HG03439 (cell line): ENCODE results near the gene CHRM5.
"Not testable (repeated sequence)": the region's sequence is repeated elsewhere in the genome, so short reads cannot be mapped to it uniquely, and the experiment has no call there.

ENCODE experiments used
- ATAC-seq: cut with Tn5 transposase; IDR thresholded peaks from one replicate; pipeline ENCODE4 v1.9.1; 2021; ENCODE audit warnings: mild to moderate bottlenecking, moderate library complexity; ENCODE audit not compliant: unreplicated experiment

Gene CHRM5

DNA sequence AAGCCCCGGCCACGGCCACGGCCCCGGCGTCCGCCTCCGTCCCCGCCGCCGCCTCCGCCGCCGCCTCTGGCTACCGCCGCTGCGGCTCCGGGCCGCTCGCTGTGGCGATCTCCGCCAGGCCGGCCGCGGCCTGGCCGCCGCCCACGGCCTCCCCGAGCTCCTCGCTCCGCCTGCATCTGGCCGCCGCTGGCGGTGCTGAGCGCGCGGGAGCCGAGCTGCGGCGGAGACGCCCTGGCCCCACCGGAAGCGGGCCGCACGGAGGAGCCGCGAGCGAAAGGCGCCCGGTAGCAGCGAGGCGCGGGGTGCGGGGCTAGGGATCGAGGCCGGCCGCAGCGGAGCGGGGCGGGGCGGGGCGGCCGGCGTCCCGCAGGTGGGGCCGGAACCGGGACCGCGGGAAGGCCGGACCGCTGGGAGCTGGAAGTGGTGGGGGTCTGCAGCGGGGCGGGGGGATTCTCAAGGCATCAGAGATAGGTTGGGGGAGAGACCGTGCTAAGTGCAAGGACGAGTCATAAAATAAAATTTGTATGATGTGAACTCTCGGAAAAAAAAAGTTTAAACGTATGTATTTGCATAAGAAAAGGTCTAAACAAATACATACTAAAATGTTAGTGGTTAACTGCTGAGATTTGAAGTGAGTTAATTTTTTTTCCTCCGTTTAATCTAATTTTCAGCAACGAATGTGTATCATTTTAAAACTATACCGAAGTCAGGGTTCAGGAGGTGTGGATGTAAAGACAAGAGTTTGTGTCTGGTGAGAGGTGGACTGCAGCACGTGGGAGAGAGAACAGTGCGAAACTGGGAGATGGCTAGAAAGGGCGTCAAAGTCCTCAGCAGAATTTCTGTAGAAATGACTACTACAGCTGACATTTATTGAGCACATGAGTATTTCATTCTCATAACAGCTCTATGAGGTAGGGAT, 70.8 kb downstream of the CHRM5 start, which contains the start of gene AVEN:
TSS of gene AVEN (minus strand) at position 334 of the 919 bp plus-strand sequence. CDS start at position 176, 158 bp downstream.
- peak; percentile 49 for ATAC-seq

DNA sequence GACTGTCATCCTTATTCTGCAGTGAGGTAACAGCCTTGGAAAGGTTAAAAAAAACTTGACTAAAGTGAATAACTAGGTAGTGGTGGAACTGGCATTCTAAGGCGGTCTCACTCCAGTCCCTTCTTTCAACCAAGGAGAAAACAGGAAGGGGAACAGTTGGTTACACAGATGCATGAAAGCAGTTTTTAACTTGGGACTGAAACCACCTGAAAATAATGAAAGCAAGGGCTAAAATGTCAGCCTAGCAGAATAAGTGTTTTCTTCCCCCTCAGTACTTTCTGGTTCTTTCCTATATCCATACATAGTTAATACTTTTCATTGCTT, 71.5 kb downstream of the CHRM5 start:
- ATAC-seq, result no peak

DNA sequence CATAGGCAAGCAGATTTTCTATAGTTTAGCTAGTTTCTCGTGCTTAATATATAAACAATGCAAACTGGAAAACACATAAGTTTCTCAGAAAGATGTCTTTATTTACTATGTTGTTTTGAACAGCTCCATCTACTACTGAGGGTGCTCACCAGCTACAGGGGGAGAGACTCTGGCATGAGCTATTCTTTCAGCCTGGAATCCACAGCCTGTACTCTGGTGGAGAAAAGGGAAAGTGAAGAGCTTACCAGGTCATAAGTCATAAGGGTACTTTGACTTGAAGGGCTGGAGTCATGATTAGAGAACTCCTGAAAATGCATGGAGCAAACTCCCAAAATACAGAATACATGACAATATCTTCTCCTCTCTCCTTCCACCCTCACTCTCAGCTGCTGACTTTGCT, 75.1 kb downstream of the CHRM5 start:
- ATAC-seq, result no peak

DNA sequence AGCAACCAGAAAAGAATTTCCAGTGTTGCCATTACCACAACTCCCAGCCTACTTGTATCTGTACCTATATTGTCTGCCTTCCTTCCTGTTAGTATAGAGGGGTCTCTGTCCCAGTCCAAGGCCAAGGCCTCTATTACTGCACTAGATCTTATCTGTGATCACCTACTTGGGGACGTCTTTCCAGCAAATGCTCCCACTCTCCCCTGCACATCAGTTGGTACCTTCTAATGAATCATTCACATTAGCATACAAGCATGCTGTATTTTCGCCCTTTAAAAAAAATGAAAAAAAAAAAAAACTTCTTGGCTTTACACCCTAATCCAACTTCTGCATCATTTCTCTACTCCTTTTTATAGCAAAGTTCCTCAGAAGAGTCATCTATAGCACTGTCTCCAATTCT, 75.5 kb downstream of the CHRM5 start:
- ATAC-seq, result no peak

DNA sequence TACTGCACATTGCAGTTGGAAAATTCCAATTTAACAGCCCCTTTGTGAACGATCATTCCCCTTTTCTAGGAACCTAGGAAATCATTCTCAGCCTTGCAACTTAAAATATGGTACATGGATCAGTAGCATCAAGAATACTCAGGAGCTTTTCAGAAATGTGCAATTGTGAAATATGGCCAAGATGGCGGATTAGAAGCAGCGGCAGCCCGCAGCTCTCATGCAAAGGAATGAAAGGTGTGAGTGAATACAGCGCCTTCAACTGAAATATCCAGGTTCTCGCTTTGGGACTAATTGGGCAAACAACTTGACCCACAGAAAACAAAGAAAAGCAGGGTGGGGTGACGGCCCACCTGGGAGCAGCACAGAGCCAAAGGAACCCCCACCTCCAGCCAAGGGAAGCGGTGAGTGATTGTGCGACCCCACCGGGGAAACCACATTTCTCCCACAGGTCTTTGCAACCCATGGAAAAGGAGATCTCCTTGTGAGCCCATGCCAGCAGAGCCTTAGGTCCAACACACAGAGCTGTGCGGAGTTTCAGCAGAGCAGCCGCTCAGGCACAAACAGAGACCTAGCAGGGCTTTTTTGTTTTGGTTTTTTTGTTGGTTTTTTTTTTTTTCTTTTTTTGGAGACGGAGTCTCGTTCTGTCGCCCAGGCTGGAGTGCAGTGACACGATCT, 78.3 kb downstream of the CHRM5 start:
- no peak for ATAC-seq

DNA sequence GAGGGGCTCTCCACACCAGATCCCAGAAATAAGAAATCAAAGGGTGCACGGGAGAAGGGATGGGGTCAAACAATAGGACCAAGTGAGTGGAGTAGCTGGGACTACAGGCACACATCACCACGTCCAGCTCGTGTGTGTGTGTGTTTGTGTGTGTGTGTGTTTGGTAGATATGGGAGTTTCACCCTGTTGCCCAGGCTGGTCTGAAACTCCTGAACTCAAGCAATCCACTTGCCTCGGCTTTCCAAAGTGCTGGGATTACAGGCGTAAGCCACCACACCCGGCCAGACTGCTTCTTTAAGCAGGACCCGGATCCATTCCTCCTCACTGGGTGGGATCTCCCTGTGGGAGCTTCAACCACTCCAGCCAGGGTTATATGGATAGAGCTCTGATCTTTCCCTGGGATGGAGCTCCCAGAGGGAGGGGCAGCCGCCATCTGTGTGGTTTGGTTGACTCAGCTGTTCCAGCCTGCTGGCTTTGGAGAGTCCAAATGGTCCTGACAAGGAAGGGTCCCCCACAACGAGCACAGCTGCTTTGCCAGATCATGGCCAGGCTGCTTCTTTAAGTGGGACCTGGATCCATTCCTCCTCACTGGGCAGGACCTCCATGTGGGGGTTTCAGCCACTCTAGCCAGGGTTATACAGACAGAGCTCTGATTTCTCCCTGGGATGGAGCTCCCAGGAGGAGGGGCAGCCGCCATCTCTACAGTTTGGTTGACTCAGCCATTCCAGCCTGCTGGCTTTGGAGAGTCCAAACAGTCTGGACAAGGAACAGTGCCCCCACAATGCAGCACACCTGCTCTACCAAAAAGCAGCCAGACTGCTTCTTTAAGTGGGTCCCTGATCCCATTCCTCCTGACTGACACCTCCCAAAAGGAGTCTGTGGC, 79.8 kb downstream of the CHRM5 start:
- ATAC-seq, result no peak

DNA sequence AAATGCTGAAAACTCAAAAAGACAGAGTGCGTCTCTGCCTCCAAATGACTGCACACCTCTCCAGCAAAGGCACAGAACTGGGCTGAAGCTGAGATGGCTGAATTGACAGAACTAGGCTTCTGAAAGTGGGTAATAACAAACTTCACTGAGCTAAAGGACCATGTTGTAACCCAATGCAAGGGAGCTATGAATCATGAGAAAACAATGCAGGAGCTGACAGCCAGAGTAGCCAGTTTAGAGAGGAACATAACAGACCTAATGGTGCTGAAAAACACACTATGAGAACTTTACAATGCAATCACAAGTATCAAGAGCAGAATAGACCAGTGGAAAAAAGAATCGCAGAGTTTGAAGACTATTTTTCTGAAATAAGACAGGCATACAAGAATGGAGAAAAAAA, 80.8 kb downstream of the CHRM5 start:
- no peak for ATAC-seq

DNA sequence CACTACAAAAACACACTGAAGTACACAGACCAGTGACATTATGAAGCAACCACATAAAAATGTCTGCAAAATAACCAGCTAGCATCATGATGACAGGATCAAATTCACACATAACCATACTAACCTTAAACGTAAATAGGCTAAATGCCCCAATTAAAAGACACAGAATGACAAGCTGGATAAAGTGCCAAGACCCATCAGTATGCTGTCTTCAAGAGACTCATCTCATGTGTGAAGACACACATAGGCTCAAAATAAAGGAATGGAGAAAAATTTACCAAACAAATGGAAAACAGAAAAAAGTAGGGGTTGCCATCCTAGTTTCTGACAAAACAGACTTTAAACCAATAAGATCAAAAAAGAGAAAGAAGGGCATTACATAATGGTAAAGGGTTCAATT, 82.1 kb downstream of the CHRM5 start:
- ATAC-seq, result not testable (repeated sequence)

DNA sequence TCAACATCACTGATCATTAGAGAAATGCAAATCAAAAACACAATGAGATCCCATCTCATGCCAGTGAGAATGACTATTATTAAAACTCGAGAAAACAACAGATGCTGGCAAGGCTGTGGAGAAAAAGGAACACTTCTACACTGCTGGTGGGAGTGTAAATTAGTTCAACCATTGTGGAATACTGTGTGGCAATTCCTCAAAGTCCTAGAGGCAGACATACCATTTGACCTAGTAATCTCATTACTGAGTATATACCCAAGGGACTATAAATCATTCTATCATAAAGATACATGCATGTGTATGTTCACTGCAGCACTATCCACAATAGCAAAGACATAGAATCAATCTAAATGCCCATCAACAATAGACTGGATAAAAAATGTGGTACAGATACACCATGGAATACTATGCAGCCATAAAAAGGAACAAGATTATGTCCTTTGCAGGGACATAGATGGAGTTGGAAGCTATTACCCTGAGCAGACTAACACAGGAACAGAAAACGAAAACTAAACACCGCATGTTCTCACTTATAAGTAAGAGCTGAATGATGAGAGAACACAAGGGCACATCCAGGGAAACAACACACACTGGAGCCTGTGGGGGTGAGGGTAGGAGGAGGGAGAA, 85.9 kb downstream of the CHRM5 start:
- ATAC-seq, result no peak

DNA sequence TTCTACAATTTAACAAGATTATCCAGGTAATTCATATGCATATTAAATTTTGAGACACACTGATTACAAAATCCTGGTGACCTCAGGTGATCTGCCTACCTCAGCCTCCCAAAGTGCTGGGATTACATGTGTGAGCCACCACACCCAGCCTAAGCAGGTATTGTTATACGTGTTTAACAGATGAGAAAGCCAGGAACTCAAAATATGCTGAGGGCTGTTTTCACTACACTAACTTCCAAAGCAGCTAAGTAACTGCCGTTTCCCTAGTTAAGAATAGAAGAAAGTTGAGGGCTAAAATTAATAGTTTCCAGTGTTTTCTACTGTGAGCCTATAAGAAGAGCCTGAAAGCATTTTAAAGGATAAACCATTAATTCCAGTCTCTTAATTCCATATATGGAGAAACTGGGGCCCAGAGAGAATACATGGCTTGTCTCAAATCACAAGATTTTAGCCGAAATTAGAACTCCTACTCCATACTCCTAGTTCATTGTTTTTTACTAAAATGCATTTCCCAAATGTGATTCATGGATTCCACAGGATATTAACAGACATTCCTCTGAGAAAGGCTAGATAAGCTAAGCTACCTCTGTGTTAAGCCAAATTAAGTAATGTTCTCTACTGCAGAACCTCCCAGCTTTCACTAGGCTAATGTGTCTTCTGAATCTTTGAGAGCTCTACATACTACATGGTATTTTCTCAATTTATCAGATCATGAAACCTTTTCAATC, 87.7 kb downstream of the CHRM5 start:
- ATAC-seq, result no peak

DNA sequence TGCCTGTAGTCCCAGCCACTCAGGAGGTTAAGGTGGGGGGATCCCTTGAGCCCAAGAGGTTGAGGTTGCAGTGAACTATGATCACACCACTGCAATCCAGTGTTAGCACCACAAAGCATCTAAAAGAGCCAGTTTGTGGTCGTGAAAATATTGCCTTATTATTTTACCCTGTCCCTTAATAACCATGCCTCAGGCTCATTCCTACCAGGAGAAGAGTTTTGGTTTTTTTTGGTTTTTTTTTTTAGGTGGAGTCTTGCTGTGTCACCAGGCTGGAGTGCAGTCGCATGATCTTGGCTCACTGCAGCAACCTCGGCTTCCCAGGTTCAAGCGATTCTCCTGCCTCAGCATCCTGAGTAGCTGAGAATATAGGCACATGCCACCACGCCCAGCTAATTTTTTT, 88.6 kb downstream of the CHRM5 start:
- ATAC-seq, result no peak

DNA sequence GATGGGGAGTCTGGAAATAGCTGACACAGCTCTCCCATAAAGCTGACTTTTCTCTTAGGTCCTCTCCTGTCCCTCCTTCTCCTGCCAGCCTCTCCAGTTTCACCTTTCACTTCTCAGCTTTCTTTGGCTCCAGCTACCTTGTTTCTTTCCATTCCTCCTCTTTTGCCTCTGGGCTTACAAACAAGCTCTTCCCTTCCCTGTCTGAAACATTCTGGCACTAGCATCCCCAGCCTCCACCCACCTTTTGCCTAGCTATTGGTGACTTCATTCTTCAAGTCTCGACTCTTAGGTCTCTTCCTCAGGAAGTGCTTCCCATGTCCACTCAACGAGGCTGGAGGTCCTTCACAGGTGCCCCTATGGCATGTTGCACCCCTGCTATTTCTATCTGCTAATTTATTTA, 91.2 kb downstream of the CHRM5 start:
- ATAC-seq, result no peak

DNA sequence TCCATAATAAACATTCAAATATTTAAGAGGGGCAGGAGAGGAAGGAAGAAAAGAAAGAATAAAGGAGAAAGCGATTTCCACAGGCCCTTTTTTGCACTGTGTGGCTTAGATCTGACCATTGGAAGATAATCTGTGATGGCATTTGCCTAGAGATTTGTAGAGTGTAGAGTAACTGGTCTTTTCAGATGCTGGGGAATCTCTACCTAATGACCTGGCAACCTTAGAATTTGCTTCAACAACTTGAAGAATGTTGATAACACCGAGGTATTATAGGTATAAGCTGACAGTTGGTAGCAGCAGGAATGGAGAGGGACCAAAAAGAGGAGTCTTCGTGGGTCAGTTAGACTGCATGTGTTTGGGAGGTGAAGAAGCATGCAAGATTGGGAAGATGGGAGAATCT, 91.6 kb downstream of the CHRM5 start:
- no peak for ATAC-seq

DNA sequence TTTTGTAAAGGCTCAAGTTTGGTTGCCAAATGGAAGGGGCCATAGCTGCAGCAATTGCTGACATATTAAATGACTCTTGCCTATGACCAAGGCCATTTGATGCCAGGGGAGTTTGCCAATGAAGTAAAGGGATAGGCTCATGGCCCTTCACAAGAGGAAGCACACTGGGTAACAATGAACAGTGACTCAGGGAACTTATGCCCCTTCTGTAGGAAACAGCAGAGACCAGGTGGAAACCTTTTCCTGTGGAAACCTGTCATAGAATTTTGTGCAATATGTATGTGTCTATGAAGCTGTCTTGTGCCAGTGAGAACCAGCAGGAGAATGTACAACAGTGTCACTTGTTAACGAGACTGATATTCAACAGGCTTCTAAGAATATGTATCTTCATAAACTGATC, 96.1 kb downstream of the CHRM5 start:
- no peak for ATAC-seq

DNA sequence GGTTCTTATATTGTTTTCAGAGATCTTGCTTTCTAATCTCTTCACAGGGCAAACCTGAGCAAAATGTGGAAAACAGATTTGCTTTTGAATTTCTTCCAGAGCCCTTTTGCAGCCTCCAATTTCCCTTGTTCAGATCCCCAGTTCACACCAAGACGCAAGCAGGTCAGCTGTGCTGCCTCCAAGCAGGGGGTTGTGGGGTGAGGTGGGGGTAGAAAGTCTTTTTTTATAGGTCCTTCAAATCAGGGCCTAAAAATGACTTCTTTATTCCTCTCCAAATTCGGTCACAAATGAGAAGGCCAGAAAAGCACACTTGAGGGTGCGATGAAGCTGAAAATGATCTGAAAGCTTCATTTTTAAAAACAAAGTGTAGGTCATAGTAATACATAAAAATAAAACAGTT, 97.0 kb downstream of the CHRM5 start:
- ATAC-seq, result no peak

DNA sequence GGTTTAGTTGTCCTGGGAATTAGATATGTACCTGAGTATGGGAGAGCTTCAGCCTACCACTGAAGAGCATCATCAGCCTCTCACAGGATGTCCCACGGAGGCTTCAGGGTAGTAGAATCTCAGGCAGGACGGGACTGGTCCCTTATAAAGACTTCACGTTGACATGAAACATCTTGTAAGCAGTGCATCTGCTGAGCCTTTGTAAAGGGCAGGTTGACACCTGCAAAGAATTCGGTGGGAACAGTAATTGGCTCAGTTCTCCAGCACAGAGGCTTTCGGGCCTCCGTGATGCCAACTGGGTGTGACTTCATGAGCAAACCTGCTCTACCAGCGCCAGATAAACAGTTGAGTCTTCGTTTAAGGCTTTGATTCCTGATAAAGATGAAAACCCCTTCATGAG, 97.6 kb downstream of the CHRM5 start:
- ATAC-seq, result no peak

DNA sequence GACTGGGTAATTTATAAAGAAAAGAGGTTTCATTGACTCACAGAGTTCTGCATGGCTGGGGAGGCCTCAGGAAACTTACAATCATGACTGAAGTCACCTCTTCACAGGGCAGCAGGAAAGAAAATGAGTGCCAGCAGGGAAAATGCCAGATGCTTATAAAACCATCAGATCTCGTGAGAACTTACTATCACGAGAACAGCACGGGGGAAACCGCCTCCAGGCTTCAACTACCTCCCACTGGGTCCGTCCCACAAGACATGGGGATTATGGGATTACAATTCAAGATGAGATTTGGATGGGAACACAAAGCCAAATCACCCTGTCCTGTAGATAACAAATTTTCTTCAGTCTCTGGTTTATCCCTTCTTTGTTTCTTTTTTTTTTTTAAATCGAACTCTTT, 101.7 kb downstream of the CHRM5 start:
- ATAC-seq, result no peak

DNA sequence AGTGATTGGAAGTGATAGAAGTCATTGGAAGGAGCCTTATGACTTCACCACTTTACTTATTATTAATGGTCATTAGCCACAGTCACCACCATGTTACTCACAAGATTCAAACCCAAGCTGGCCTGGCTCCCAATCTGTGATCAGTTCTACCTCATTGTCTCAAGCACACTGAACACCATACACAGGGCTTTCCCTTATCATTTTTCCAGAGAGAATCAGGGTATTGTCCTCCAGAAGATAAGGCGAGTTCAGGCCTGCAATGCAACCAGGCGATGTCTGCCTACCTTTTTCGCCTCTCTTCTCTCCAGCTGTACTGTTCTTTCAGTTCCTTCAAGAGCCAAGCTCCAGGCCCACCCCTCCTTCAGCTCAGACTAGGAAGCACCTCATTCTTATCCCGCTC, 108.5 kb downstream of the CHRM5 start:
- no peak for ATAC-seq

DNA sequence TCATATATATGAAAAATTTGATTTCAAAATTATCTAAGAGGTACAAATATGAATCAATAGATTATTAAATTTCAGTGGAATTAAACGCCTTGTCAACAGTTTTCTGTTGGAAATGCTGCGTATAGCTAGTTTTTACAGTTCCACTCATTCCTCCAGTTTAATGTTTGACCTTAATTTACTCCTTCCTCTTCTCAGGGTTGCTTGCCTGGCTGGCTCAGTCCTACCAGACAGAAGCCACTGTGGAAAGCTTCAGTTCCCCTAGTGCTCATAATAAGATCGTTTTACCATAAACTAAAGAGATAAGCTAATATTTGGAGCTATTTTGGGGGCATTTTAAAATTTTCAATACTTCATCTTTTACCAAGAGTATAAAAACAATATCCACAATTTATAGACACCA, 110.6 kb downstream of the CHRM5 start:
- ATAC-seq, result no peak

DNA sequence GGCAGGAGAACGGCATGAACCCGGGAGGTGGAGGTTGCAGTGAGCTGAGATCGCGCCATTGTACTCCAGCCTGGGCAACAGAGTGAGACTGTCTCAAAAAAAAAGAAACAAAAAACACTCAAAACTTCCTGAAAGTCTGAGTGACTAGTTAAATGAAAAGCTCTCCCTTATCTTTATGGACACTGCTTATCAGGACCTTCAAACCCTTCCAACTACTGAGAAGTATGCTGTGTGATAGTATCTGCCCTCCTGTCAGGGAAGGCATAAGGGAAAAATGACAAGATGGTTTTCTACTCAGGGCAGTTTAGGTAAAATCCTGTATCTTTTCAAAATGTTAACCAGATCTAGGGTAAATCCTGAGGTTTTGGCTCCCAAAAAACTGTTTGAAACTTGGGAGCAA, 111.6 kb downstream of the CHRM5 start:
- no peak for ATAC-seq
